ENCODE measurements around the gene TM2D3.

Gene TM2D3

DNA sequence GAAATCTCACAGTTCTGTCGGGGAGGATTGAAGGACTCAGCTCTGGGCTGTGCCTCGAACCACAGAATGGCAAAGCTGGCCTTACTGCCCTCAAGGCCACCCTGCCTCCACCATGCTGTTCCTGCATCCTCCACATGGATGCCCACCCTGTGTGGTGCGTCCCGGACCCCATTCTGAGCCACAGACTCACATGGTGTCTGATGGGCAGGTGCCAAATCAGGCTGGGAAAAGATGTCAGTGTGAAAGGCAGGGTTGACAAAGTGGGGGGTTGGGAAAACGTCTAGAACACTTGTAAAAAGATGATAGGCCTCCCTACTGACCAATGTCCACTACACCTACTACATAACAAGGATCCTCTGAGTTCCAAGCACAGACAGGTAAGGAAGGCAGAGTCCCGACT lies 49.4 kb downstream of the TM2D3 start:
- no peak for DNase-seq (ENCODE audit: low read depth)

DNA sequence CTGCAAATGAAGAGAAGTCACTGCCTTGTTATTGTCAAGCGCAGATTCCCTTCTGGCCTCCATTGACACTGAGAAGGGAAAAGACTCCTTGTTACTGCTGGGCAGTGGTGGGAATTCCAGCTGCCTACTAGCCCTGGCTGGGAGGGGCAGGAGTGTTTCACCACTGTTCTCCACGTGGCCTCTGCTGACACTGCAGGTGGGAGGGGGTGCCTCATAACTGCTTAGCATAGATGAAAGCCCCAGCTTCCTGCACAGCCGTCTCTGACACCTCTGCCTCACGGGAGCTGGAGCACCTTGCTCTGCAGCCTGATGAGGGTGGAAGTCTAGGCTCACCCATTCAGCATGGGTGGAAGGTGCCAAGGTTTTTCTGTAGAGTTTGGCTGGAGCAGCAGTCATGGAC lies 52.1 kb downstream of the TM2D3 start:
- DNase-seq (ENCODE audit: low read depth) = no peak

DNA sequence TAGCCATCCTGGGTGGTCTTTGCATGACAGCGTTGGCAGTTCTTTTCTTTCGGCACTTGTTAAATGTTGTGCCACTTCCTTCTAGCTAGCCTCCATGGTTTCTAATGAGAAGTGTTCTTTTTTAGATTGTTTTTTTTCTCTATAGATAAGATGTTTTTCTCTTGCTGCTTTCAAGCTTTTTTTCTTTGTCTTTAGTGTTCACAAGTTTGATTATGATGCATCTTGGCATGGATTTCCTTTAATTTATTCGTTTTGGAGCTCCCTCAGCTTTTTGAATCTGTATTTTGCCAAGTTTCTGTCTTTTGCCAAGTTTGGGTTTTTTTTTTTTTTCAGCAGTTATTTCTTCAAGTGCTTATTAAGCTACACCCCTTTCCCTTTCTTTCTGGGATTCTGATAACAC lies 53.1 kb downstream of the TM2D3 start:
- no peak for DNase-seq (ENCODE audit: low read depth)

DNA sequence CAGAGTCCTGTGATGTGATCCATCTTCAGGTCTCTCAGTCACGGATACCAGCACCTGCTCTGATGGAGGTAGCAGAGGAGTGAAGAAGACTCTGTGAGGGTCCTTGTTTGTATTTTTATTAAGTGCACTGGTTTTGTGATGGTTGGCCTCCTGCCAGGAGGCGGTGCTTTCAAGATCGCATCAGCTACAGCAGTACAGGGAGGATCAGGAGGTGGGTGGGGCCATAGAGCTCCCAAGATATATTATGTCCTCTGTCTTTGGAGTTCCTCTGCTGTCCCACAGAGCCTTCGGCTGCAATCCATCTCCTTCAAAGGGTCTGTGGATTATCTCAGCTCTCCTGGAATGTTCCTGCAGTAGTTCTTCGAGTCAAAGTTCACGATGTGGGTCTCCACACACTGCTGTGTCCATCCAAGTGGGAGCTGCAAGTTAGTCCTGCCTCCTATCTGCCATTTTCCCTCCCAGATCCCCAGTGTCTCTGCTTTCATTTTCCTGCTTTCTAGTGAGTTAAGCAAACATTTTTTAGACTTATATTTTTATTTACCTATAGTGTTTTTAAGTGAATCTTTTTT lies 54.7 kb downstream of the TM2D3 start:
- DNase-seq (ENCODE audit: low read depth) = no peak

DNA sequence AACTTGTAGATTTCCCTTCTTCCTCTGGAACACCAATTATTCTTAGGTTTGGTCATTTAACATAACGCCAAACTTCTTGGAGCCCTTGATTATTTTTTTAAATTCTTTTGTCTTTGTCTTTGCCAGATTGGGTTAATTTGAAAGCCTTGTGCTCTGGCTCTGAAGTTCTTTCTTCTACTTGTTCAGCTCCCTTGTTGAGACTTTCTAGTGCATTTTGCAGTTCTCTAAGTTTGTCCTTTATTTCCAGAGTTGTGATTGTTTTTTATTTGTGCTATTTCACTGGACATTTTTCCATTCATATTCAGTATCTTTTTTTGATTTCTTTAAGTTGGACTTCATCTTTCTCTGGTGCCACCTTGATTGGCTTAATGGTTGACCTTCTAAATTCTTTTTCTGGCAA lies 55.5 kb downstream of the TM2D3 start:
- no peak for DNase-seq (ENCODE audit: low read depth)
